ENCODE results near the gene GTF2H2C_2.
"Not testable (repeated sequence)": the region's sequence is repeated elsewhere in the genome, so short reads cannot be mapped to it uniquely, and the experiment has no call there.

GTF2H2C_2 gene

DNA sequence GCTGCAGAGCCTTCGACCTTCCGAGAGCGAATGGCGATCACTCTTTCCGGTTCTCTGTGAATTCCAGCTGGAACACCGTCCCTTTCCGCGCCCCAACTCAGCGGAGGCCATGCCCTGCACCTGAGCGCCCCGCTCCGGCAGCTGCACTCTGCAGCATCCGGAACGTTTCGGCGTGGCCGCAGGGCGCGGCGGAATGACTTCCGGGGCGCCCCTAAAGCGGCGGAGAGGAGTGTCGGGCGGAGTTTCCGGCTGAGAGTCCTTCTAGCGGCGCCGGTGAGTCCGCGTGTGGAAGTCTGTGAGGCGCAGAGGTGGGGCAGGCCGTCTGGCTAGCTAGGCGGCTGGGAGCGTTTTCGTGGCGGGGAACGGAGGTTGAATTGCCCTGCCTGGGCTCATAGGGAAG, at the start of gene GTF2H2C_2:
GTF2H2C_2 (plus strand) TSS at position 252 of the 400 bp plus-strand sequence.
- DNase-seq = not testable (repeated sequence)

- DNase-seq = not testable (repeated sequence)
Observed at GRCh38 chr5:70400984-70401686, 14.0 kb upstream of the GTF2H2C_2 start.

GRCh38 chr5:70421322-70421721, 6.2 kb downstream of the GTF2H2C_2 start:
- DNase-seq = not testable (repeated sequence)

GRCh38 chr5:70423215-70423614, 8.0 kb downstream of the GTF2H2C_2 start:
- DNase-seq = not testable (repeated sequence)

DNA sequence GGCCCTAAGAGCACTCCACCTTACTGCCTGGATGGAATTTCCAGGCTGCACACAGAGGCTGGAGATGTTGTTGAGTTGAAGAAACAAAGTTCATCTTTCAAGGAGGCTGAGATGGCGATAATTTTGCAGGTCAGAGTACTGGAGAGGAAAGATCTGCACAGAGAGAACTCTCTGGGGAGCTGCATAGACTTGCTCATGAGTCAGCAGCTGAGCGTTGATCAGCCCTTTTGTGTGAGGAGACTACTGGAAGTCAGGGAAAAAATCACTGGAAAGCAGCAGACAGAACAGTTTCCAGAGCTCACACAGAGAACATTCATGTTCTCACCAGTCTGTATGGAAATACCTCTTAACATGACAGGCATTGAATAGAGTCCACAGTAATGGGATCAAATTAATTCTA, 23.4 kb downstream of the GTF2H2C_2 start:
- DNase-seq = not testable (repeated sequence)

GRCh38 chr5:70449565-70449964, 34.4 kb downstream of the GTF2H2C_2 start:
- DNase-seq = not testable (repeated sequence)

DNA sequence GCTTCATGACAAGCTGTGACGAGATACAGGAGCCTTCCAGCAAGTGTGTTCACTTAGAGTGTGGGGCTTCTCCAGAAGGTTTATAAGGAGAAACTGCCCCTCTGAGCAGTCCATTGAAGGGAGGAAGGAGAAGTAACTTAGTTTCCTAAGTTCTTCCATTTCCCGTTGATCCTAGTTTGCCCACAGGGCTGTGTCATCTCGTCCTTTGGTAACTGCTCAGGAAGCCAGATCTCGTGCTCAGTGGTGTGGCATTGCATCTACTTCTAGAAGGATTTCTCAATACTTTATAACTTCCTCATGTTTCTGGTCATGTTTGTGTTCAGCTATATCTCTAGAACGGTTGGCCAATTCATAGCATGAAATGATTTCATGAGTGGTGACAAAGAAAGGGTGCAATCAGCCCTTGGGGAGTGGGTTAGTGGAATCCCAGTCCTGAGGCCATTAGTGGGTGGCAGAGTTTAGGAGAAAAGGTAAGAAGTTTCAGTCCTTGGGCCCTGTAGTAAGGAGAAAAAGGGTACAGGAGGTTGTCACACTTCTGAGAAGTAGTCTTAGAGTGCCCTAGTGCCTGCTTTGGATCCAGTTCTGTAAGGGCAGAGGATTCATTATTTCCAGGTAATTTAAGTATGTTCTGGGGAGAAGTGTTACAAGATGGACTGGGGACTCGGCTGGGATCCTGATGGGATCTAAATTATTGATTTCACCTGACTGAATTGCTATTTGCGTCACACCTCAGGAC, 36.2 kb downstream of the GTF2H2C_2 start:
- not testable (repeated sequence) for DNase-seq

GRCh38 chr5:70457093-70457492, 41.9 kb downstream of the GTF2H2C_2 start:
- not testable (repeated sequence) for DNase-seq

DNA sequence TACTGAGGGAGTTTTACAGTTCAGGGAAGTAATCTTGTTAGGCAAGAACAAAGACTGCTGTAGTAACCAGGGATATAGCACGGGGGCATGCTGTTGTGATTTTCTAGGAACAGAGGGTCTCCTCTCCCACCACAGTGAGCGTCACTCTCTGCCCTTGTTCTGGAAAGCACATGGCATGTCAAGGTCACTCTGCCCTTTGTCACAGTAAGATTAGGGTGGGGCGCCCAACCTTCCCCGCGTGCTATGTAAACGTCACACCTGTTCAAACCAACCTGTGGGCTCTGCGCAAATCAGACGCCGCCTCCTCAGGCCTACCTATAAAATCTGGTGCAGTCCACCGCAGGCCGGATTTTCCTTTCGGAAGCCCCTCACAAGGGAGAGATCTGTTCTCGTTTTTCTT, 44.0 kb downstream of the GTF2H2C_2 start:
- not testable (repeated sequence) for DNase-seq

GRCh38 chr5:70461984-70462383, 46.8 kb downstream of the GTF2H2C_2 start:
- not testable (repeated sequence) for DNase-seq

GRCh38 chr5:70464019-70464637, 49.0 kb downstream of the GTF2H2C_2 start:
- DNase-seq = not testable (repeated sequence)

DNA sequence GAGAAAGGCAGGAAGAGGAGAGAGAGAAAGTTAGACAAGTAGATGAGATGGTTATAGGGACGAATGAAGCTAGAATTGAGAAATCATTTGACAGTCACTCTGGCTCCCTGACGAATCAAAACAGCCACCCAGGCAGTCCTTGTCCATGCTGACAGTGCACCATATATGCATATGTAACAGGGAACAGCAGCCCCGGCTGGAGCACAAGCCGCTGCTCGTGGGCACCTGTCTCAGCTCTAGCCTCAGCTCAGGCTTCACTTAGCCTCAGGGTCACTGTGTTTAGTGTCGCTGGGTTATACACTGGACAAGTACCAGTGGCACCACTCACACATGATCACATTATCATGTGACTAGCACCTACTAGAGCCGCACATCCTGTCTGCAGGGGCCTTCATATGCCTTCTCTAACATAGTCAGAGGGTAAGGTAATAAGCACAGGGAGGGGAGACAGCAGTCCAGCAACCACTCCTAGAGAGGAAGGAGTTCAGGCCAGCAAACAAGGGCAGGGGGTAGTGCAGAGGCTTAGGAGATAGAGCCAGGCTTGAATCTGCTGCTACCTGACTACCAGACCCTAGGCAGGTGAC, 54.9 kb downstream of the GTF2H2C_2 start:
- DNase-seq = not testable (repeated sequence)
